Neural cell (in vitro differentiated cells): ENCODE measurements around the gene MAN2A2.
"Not testable (repeated sequence)": the region's sequence is repeated elsewhere in the genome, so short reads cannot be mapped to it uniquely, and the experiment has no call there.

ENCODE experiments used
- EZH2 ChIP-seq: fragments of 200-600, 300-800 bp; shearing (Covaris generic), sonication (generic); IDR thresholded peaks from 2 replicates; pipeline ENCODE4 v1.6.1; 2014; ENCODE audit warnings: antibody characterized with exemption, low read length, borderline replicate concordance, mild to moderate bottlenecking; ENCODE audit not compliant: insufficient read depth, poor library complexity, severe bottlenecking
- TF ChIP-seq, protein P1 (sequence below): IDR thresholded peaks from 2 replicates; pipeline ENCODE4 v1.6.1; 2012; ENCODE audit warnings: borderline replicate concordance

GRCh38 chr15:90897131-90897655, 5.9 kb upstream of the MAN2A2 start:
- TF ChIP-seq, protein P1, sequence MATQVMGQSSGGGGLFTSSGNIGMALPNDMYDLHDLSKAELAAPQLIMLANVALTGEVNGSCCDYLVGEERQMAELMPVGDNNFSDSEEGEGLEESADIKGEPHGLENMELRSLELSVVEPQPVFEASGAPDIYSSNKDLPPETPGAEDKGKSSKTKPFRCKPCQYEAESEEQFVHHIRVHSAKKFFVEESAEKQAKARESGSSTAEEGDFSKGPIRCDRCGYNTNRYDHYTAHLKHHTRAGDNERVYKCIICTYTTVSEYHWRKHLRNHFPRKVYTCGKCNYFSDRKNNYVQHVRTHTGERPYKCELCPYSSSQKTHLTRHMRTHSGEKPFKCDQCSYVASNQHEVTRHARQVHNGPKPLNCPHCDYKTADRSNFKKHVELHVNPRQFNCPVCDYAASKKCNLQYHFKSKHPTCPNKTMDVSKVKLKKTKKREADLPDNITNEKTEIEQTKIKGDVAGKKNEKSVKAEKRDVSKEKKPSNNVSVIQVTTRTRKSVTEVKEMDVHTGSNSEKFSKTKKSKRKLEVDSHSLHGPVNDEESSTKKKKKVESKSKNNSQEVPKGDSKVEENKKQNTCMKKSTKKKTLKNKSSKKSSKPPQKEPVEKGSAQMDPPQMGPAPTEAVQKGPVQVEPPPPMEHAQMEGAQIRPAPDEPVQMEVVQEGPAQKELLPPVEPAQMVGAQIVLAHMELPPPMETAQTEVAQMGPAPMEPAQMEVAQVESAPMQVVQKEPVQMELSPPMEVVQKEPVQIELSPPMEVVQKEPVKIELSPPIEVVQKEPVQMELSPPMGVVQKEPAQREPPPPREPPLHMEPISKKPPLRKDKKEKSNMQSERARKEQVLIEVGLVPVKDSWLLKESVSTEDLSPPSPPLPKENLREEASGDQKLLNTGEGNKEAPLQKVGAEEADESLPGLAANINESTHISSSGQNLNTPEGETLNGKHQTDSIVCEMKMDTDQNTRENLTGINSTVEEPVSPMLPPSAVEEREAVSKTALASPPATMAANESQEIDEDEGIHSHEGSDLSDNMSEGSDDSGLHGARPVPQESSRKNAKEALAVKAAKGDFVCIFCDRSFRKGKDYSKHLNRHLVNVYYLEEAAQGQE = not testable (repeated sequence)
- not testable (repeated sequence) for TF ChIP-seq EZH2
